BLaER1 treated with 17β-estradiol and CSF1 and Interleukin-3, amounts not matched to agents 10 nM and 100 nM (cell line): ENCODE data around the gene ARHGDIA.

ENCODE experiments used
- H3K27ac ChIP-seq, 11 experiments: shearing (Covaris generic); formaldehyde crosslinking; 2 replicates each; pipeline ENCODE4 v1.8.1; 2022
- H3K27me3 ChIP-seq, 11 experiments: shearing (Covaris generic); formaldehyde crosslinking; 2 replicates each; pipeline ENCODE4 v1.8.1; 2022
- H3K36me3 ChIP-seq, 11 experiments: shearing (Covaris generic); formaldehyde crosslinking; 2 replicates each; pipeline ENCODE4 v1.8.1; 2022
- H3K4me1 ChIP-seq, 10 experiments: shearing (Covaris generic); formaldehyde crosslinking; 2 replicates each; pipeline ENCODE4 v1.8.1; 2022
- H3K4me2 ChIP-seq, 11 experiments: shearing (Covaris generic); formaldehyde crosslinking; 2 replicates each; pipeline ENCODE4 v1.8.1; 2022
- H3K4me3 ChIP-seq, 10 experiments: shearing (Covaris generic); formaldehyde crosslinking; 2 replicates each; pipeline ENCODE4 v1.8.1; 2022
- H3K9ac ChIP-seq, 11 experiments: shearing (Covaris generic); formaldehyde crosslinking; 2 replicates each; pipeline ENCODE4 v1.8.1; 2022
- H3K9me3 ChIP-seq, 11 experiments: shearing (Covaris generic); formaldehyde crosslinking; replicated peaks in 1 of 11; 2 replicates each; pipeline ENCODE4 v1.8.1; 2022
- H4K20me1 ChIP-seq, 11 experiments: shearing (Covaris generic); formaldehyde crosslinking; 2 replicates each; pipeline ENCODE4 v1.8.1; 2022
- Cebpa-rat ChIP-seq, 11 experiments: shearing (Covaris generic); IDR thresholded peaks; 2 replicates each; pipeline ENCODE4 v1.8.1; 2022

The ARHGDIA gene

GRCh38 chr17:81908793-81909192 is 37.7 kb upstream of the ARHGDIA start:
- Histone ChIP-seq H4K20me1 (peaks cover 26 to 95% (median 79%) of the 10 kb centered on the region in 11 experiments; a peak in 21 of 22 replicates), H3K4me1 (peaks cover 20 to 67% (median 49%) of the 10 kb centered on the region in 10 experiments), H3K9ac (peak overlapping the region in 2 of 11 experiments; percentile 10 to 85; a peak in 2 of 22 replicates), H3K4me2 (peak overlapping the region in 3 of 11 experiments; percentile 15 to 100 (median 100); a peak in 4 of 22 replicates), H3K27ac (no peak overlapping the region), H3K27me3 (peaks cover 2 to 11% (median 8%) of the 10 kb centered on the region in 11 experiments; a peak in 21 of 22 replicates), H3K4me3 (no peak overlapping the region), H3K9me3 (no peaks in the 10 kb centered on the region), H3K36me3 (peaks cover 42 to 81% (median 61%) of the 10 kb centered on the region in 11 experiments)
- no peak for TF ChIP-seq Cebpa-rat (IDR thresholded peaks at IDR 0.05)

DNA sequence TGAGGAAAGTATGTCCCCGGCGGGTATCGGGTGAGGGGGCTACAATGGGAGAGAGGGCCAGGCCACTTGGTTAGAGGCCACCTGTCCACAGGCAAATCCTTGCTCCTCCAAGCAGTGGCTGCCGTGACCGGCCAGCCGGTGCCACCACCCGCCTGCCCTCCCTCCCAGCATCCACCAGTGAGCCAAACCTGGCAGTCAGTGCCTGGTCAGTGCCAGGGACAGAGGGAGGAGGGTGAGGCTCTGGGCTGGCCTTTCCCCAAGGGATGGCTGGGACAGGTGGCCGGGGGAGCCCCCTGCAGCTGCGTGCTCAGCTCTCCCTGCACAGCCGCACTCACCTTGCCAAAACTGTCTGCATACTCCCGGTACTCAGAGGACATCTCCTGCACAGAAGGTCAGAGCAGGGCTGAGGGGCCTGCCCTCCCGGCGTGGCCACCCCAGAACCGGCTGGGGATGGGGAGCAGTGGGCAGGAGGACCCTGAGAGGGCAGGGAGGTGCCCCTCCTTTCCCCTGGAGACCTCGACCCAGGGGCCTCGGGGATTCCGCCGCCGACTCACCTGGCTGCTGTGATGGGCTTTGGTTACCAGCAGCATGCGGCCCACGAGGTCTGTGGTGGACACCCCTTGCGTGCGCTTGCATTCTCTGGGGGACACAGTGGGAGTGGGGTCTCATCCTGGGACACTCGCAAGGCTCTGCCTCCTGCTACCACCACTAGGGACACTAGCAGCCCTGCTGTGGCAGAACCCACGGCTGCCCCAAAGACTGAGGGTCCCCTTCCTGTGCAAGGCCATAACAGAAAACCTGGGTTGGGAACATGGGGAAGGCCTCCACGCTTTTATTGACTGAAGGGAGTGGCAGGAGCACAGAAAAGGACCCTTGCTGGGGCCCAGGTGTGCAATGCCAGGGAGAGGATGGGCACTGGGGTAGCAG is 36.3 kb upstream of the ARHGDIA start:
- no peaks in the 10 kb centered on the region for H3K9me3 ChIP-seq
- no peak for TF ChIP-seq Cebpa-rat (IDR thresholded peaks at IDR 0.05)
- peaks cover 15 to 24% (median 21%) of the 10 kb centered on the region in 11 experiments for H3K27me3 ChIP-seq
- no peak overlapping the region for H3K4me3 ChIP-seq
- H3K4me2 ChIP-seq = peak overlapping the region in 4 of 11 experiments; percentile 9 to 28 (median 16); a peak in 5 of 22 replicates
- H3K4me1 ChIP-seq = peaks cover 25 to 71% (median 54%) of the 10 kb centered on the region in 10 experiments
- H3K27ac ChIP-seq = no peak overlapping the region
- H4K20me1 ChIP-seq = peaks cover 13 to 95% (median 80%) of the 10 kb centered on the region in 11 experiments; a peak in 21 of 22 replicates
- peak overlapping the region in 1 of 11 experiments; percentile 9; a peak in 1 of 22 replicates for H3K9ac ChIP-seq
- H3K36me3 ChIP-seq = peaks cover 37 to 79% (median 58%) of the 10 kb centered on the region in 11 experiments

DNA sequence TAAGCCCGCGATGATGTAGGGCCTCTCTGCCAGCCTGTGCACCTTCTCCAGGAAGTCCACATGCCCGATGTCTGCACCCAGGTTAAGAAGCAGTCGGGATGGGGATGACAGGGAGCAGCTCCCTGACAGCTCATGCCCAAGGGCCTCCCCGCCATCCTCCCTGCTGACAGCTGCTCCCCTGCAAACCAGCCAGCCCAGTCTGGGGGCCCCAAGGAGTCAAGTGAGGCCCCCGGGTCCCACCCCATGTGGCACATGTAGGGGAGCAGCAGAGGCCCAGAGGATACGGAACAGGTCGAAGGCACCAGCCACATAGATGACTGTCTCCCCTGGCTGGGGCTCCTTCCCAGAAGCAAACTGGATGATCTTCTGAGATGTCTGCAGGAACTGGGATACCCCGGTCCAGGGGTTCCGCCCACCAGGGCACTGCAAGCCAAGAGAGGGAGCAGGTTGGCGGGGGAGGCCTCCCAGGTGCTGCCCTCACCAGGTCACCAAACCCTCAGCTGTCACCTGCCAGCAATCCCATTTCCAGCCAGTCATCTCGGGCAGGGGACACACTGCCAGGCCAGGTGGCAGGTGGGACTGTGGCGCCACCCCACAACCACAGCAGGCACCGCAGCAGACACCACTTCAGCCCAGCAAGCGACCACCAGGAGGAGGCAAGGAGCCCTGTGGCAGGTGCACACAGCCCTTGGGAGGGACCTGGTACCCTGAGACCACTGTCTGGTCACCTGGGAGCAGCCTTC is 35.5 kb upstream of the ARHGDIA start:
- no peak for TF ChIP-seq Cebpa-rat (IDR thresholded peaks at IDR 0.05)
- Histone ChIP-seq H3K27me3 (peaks cover 24 to 33% (median 29%) of the 10 kb centered on the region in 11 experiments), H3K4me1 (peaks cover 30 to 68% (median 52%) of the 10 kb centered on the region in 10 experiments), H3K9ac (no peak overlapping the region), H3K36me3 (peaks cover 29 to 70% (median 51%) of the 10 kb centered on the region in 11 experiments; a peak in 21 of 22 replicates), H3K4me3 (no peak overlapping the region), H4K20me1 (peaks cover 5 to 95% (median 80%) of the 10 kb centered on the region in 11 experiments; a peak in 21 of 22 replicates), H3K27ac (no peak overlapping the region), H3K9me3 (no peaks in the 10 kb centered on the region), H3K4me2 (0 out of 22 replicates have a peak overlapping the region, but pooled peaks of 1 of the 11 experiments have one; percentile 21)

- Histone ChIP-seq H3K4me2 (no peak overlapping the region), H3K27ac (no peak overlapping the region), H4K20me1 (peaks cover 4 to 100% (median 85%) of the 10 kb centered on the region in 11 experiments; a peak in 20 of 22 replicates), H3K4me1 (peaks cover 30 to 66% (median 51%) of the 10 kb centered on the region in 10 experiments), H3K9ac (no peak overlapping the region), H3K4me3 (no peak overlapping the region), H3K36me3 (peaks cover 29 to 75% (median 56%) of the 10 kb centered on the region in 11 experiments; a peak in 21 of 22 replicates), H3K27me3 (peaks cover 30 to 39% (median 36%) of the 10 kb centered on the region in 11 experiments), H3K9me3 (no peaks in the 10 kb centered on the region)
- no peak for TF ChIP-seq Cebpa-rat (IDR thresholded peaks at IDR 0.05)
Measured at GRCh38 chr17:81905993-81906392, 34.9 kb upstream of the ARHGDIA start.

DNA sequence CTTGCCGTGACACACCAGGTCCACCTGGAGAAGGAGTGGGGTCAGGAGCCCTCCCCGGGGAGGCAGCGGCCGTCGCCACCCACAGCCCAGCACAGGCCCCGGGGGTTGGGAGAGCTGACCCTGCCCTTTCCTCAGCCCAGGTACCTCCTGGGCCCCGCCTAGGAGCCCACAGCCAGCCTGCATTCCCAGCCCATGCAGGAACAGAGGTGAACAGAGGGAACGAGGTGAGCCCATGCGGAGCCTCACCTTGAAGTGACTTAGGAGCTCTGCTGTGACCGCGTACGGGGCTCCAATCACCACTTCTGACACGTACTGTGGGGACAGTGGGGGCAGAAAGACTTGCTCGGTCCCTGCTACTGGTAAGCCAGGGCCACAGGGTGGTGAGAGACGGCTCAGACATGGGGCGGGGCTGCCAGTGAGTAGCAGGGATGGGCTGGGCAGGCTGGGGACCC is 34.3 kb upstream of the ARHGDIA start:
- peaks cover 36 to 45% (median 41%) of the 10 kb centered on the region in 11 experiments for H3K27me3 ChIP-seq
- peaks cover 7 to 100% (median 87%) of the 10 kb centered on the region in 11 experiments; a peak in 20 of 22 replicates for H4K20me1 ChIP-seq
- no peak overlapping the region; a peak in 2 of 22 replicates for H3K9ac ChIP-seq
- no peak overlapping the region for H3K4me3 ChIP-seq
- TF ChIP-seq Cebpa-rat (IDR thresholded peaks at IDR 0.05) = no peak
- peaks cover 32 to 81% (median 61%) of the 10 kb centered on the region in 11 experiments for H3K36me3 ChIP-seq
- H3K27ac ChIP-seq = no peak overlapping the region
- H3K4me2 ChIP-seq = peak overlapping the region; percentile 15 to 72 (median 64); a peak in 20 of 22 replicates
- no peaks in the 10 kb centered on the region for H3K9me3 ChIP-seq
- peaks cover 29 to 63% (median 47%) of the 10 kb centered on the region in 10 experiments for H3K4me1 ChIP-seq

DNA sequence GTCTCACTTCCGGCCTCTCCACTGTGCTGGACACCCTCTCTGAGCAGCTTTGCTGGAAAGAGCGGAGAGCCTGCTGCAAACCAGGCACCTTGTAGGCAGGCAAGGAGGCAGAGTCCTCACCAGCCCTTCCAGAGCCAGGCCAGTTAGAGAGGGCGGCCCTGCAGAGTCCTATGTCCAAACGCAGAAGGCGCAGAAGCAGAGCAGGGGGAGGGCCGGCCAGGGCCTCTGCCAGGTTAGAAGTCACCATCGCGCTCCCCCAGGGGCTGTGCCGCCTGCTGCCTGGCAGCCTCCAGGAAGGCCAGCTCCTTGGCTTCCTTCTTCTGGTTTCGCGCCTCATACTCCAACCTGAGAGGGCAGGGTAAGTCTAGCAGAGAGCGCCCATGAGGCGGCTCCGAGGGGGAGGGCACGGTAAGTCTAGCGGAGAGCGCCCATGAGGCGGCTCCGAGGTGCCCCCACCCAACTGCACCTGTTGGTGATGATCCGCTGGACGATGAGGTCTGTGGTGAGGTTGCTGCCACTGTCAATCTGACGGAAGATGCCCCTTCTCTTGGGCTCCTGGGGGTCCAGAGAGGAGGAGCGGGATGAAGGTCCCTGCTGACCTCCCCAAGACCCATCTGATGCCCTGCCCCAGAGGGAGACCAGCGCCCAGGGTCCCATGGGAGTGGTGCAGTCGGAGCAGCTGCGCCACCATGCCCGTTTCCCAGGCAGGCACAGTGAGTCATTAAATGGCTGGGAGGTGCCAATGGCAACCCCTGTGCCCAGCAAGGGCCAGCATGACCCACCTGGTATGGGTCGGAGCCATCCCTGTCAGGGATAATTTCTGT is 33.7 kb upstream of the ARHGDIA start:
- H3K27me3 ChIP-seq = peaks cover 40 to 50% (median 46%) of the 10 kb centered on the region in 11 experiments
- peak overlapping the region in 2 of 11 experiments; percentile 4 to 41; a peak in 3 of 22 replicates for H3K9ac ChIP-seq
- H3K27ac ChIP-seq = no peak overlapping the region
- H3K4me3 ChIP-seq = no peak overlapping the region
- H3K36me3 ChIP-seq = peaks cover 39 to 87% (median 68%) of the 10 kb centered on the region in 11 experiments
- H3K4me1 ChIP-seq = peaks cover 22 to 56% (median 41%) of the 10 kb centered on the region in 10 experiments; a peak in 19 of 20 replicates
- peaks cover 14 to 100% (median 87%) of the 10 kb centered on the region in 11 experiments; a peak in 21 of 22 replicates for H4K20me1 ChIP-seq
- no peaks in the 10 kb centered on the region for H3K9me3 ChIP-seq
- H3K4me2 ChIP-seq = peak overlapping the region; percentile 15 to 72 (median 64); a peak in 20 of 22 replicates
- TF ChIP-seq Cebpa-rat (IDR thresholded peaks at IDR 0.05) = no peak

DNA sequence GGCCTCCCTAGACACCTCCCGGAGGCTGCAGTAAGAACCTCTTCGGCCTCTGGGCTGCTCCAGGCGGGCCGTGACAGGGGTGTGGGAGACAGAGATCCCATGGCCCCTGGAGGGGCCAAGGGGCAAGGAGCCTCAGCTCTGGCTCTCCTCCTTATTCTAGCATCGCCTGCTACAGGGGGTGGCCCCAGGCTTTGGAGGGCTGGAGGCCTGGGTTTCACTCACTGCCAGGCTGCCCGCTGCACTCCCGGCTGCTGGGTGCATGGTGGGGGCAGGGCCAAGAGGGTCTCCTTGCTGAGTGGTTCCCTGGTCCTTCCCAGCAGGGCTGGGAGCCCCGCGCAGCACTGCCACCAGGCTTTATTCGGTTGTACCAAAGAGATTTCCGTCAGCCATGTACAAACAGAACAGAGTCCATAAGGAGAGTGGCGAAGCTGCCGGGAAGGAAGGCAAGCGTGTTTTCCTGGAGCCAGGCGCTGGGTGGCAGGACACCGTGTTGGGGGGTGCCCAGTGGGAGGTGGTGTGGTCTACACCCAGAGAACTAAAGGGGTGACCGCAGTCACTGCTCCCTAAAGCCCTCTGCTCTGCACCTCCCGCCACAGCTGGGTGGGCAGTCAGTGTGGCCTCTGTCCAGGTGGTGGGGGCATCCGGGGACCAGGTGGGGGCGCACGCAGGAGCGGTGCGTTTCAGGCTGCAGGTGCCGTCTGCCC is 32.9 kb upstream of the ARHGDIA start:
- H3K4me3 ChIP-seq = no peak overlapping the region
- H3K36me3 ChIP-seq = peaks cover 46 to 88% (median 70%) of the 10 kb centered on the region in 11 experiments
- H4K20me1 ChIP-seq = peaks cover 18 to 100% (median 87%) of the 10 kb centered on the region in 11 experiments; a peak in 21 of 22 replicates
- no peak overlapping the region; a peak in 2 of 22 replicates for H3K9ac ChIP-seq
- H3K4me1 ChIP-seq = peaks cover 19 to 48% (median 33%) of the 10 kb centered on the region in 10 experiments; a peak in 19 of 20 replicates
- TF ChIP-seq Cebpa-rat (IDR thresholded peaks at IDR 0.05) = no peak
- no peak overlapping the region for H3K27ac ChIP-seq
- H3K27me3 ChIP-seq = peaks cover 40 to 52% (median 47%) of the 10 kb centered on the region in 11 experiments
- peak overlapping the region in 9 of 11 experiments; percentile 58 to 72 (median 67); a peak in 17 of 22 replicates for H3K4me2 ChIP-seq
- no peaks in the 10 kb centered on the region for H3K9me3 ChIP-seq
